GM21723 (cell line): ENCODE measurements around the gene RPL19.

Experiments
- ATAC-seq: cut with Tn5 transposase; IDR thresholded peaks from one replicate; pipeline ENCODE4 v1.9.1; 2021; ENCODE audit warnings: mild to moderate bottlenecking, moderate library complexity; ENCODE audit not compliant: unreplicated experiment

Gene RPL19

DNA sequence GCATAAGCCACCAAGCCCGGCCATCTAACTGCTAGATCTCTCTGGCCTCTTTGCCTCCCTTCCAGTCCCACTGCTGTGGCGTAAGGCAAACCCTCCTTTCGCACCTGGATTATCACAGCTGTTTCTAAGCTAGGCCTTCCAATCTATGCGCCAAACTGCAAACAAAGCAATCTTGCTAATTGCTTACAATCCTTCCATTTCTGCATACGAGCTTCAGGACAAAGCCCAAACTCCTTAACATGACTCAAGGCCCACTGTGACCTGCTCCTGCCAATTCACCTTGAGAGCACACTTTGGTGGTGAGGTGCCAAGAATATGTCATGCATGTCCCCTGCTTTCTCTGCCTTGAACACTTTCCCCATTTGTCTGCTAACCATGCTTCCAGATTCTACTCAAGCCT, 28.1 kb upstream of the RPL19 start:
- ATAC-seq, result no peak

DNA sequence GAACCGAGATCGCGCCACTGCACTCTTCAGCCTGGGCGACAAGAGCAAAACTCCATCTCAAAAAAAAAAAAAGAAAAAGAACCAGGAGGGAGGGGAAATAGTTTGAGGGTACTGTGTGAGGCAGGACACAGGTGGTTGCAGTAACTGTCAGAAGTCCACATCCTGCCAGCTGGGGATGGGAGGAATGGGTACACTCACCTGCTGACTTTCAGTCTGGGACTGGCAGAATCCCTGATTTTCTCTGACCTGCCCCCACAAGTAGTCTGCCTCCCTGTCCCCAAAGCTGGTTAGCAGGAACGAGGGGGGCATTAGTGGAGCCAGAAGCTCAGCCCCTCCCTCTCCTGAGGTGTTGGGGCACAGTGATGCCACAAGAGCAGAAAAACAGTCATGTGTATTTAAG, 27.0 kb upstream of the RPL19 start:
- ATAC-seq, result no peak

- ATAC-seq, result no peak
Observed at GRCh38 chr17:39173526-39174274, 26.4 kb upstream of the RPL19 start.

GRCh38 chr17:39174920-39175694, 25.0 kb upstream of the RPL19 start:
- ATAC-seq, result no peak

- no peak for ATAC-seq
Observed at GRCh38 chr17:39175695-39176093, 24.4 kb upstream of the RPL19 start.

DNA sequence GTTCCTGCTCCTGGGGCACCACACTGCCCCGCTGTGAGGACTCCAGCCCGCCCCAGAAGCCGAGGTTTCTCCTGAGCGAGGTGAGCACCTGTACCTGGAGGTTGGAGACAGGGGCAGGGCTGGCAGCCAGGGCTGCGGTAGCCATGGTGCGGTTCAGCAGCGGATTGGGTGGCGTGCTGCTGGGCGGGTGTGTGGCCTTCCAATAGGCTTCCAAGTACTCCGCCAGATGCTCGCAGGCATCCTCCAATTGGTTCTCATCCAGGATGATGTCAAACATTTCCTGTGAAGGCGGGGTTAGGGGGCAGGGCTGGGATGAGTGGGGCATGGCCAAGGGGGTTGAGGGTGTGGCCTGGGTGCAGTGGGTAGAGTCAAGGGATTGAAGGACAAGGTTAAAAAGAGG, 22.8 kb upstream of the RPL19 start:
- ATAC-seq, result no peak

DNA sequence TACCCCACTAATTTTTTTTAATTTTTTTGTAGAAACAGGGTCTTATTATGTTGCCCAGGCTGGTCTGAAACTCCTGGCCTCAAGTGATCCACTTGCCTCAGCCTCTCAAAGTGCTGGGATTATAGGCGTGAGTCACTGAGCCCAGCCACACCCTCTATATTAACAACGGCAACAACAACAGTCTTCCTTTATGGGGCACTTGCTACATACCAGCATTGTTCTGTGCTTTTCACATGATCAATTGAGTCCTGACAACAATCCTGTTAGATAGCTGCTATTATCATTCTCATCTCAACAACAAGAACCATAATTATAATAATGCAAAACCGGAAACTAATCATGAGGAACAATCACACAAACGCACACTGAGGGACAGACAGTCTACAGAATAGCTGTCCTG, 21.5 kb upstream of the RPL19 start:
- no peak for ATAC-seq

DNA sequence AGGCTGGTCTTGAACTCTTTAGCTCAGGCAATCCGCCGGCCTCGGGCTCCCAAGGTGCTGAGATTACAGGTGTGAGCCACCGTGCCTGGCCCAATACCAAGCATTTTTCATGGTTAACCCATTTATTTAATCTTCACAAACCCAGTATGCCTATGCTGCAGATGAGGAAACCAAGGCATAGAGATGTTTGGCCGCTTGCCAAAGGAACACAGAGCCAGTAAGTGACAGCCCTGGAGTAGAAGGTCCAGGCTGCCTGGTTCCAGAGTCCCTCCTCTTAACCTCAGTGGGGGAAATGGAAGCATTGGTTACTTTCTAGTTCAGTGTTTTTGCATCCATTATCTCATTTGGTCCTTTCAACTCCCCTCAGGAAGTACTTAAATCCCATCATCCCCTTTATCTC, 18.8 kb upstream of the RPL19 start:
- no peak for ATAC-seq

GRCh38 chr17:39183045-39183444, 17.0 kb upstream of the RPL19 start:
- ATAC-seq, result no peak

DNA sequence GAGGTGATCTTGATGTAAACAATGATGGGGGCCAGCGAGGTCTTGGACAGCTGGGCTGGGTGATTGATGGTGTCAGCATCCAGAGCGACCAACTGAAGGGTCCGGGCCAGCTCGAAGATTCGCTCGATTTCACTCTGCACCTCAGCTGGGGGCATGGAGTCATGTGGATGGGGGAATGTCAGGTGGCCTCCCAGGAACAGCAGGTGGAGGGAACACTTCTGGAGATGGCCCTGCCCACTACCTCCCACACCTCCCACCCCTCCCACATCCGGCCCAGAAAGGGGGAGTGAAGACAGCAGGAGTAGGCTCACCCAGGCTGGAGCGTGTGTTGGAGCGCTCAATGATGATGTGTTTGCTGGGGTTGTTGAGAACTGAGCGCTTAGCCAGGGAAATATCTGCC, 16.4 kb upstream of the RPL19 start:
- no peak for ATAC-seq

GRCh38 chr17:39186481-39187002, 13.5 kb upstream of the RPL19 start:
- ATAC-seq, result no peak

GRCh38 chr17:39187152-39187830, 12.8 kb upstream of the RPL19 start:
- ATAC-seq, result no peak

DNA sequence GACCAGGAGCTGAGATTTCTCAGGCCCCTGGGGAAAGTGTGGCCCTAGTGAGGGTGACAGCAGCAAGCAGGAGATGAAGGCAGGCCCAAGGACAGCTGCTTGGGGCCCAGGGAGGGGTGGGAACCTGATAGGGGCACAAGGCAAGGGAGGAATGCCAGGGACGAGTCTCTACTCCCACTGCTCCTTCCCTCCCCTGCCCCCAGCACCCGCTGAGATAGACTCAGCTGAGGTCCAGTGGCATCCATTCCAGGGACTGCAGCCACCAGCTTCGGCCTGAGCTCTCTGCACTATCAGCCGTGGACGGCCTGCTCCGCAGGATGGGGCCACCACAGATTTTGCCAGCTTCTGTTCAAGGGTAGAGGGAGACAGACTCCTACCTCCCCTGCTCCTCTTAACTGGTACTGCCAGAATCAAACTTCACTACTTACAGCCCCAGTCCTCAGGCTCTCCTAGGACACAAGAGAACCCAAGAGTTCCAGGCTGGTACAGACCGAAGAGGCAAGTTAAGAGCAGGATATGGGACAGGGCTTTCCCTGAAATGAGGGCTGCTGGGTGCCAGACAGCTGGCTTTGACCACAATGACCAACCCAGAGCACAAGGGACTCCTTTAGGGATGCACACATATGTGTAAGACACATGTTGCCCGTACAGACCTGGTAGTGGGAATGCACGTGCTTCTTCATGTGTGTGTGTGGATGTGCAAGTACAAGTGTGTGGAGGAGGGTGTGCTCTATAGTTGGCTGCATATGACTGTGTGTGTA, 8.2 kb upstream of the RPL19 start:
- ATAC-seq, result no peak

DNA sequence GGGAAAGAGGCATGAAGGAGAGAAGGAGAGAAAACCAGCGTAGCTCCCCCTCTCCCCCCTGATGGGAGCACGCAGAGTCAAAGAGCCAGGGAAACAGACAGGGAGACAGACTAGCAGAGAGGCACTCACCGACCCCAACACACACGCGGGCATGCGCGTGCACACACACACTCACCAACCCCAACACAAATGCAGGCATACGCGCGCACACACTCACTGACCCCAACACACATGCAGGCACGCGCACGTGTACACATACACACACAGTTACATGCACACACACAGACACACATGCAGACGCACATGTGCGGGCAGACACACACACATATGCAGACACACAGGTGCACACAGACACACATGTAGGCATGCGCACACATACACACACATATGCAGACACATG, 7.2 kb upstream of the RPL19 start:
- ATAC-seq, result no peak

DNA sequence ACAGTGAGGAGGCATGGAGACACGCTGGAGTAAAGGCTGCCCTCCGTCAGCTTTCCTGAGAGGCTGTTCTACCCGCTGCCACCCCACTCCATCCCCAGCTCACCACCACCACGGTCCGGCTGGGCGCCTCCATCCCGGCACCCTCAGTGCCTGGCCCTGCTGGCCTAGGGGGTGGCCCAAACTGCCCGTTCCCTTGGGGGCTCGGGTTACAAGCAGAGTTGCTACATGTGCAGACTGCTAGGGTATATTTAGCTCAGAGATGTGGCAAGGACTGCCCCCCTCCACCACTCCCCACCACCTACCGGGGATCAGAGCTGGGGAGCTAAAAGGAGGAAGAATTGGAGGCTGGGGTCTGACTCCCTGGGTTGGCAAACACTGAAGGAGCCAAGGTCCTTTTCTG, 6.7 kb upstream of the RPL19 start:
- no peak for ATAC-seq

DNA sequence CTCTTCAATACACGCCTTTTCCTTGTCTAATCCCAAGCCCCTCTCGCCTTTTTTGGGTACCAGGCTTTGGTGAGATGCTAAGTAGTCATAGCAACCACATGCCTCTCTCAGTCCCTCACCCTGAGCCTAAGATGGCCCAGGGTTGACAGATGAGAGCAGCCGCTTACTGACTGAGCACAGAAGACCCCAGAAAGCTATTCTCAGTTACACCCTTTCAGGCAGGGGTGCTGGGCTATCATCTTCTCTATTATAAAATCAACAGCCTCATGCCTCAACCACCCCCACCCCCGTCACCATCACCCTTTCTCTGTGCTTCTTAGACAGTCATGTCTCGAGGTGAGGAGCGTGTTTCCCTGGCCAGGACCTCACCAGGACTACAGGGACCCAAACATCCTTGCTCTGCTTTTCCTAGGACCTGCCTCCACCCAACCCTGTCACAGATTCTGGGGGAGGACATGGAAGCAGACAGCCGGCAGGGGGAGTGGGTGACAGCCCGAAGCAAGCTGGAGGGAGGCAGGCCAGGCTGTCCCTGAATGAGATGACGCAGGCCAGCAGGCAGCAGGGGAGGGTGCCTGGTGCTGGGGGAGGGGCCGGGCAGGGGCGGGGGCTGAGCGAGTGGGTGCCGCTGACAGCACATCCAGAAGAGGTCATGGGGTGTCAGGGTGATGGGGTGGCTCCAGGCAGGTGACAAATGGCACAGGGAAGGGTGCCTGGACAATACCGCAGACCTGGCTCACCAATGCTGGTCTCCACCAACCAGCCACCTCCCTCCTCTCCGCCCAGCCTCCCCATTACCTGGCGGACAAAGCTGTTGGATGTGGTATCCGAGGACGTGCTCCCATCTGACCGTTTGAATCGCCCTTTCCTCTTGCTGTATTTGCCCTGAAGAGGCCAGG, 5.7 kb upstream of the RPL19 start:
- no peak for ATAC-seq

- no peak for ATAC-seq
Observed at GRCh38 chr17:39194985-39195524, 5.0 kb upstream of the RPL19 start.

- no peak for ATAC-seq
Observed at GRCh38 chr17:39195568-39196160, 4.4 kb upstream of the RPL19 start.

DNA sequence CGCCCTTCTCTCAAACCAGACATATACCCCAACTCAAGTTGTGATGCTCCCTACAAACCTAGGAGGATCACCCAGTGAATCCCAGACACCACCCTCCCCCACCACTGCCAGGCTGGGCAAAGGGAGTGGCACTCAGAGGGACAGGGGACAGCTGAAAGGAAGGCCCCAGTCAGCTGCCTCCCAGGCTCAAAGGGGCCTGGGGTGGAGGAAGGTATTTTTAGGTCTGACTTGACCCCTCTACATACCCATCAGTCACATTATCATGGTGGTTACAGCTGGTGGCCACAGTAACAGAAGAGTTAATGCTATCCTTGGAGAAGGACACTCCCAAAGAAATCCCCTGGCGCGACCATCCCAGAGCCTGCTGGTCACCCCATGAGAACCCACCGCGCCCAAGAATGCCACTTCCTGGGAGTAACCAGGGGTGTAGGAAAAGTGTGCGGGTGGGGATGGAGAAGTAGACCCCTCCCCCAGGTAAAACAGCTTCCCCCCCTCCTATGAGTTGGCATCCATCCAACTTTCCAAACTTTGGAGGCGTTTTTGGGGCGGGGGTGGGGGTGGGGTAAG, 3.8 kb upstream of the RPL19 start:
- ATAC-seq, result no peak
